ENCODE results near the gene STX1B. TPM values are rescaled to one million over a fixed set of nuclear protein-coding genes. Genes with fewer than 3 reads are reported as not detected.

Gene STX1B
- polyA plus RNA-seq, 3 donors, result 1.7 TPM; not detected in 2

- Mint-ChIP-seq H3K36me3 (peaks cover 29 to 55% of the 10 kb centered on the region in 2 donors), H3K4me1 (peaks cover 16% of the 10 kb centered on the region), H3K9me3 (peaks cover 0 to 1% (median 0%) of the 10 kb centered on the region in 7 donors), H3K27ac (peak overlapping the region in 2 of 7 donors; percentile 32 to 49), H3K27me3 (ENCODE audit: low read depth in 3 of 3) (peaks cover 0 to 2% (median 0%) of the 10 kb centered on the region in 3 donors), H3K4me3 (no peak overlapping the region)
- Histone ChIP-seq H3K4me2 (replicated peaks; ENCODE audit: extremely low read depth, low read length, poor library complexity, severe bottlenecking) (no peak overlapping the region), H3K9me3 (replicated peaks in 1 of 2; ENCODE audit: control insufficient read depth in 1 of 2, insufficient read depth in 1 of 2, low read length in 2 of 2) (no peaks in the 10 kb centered on the region), H3K79me2 (ENCODE audit: insufficient read depth, low read length) (peaks cover 5% of the 10 kb centered on the region), H2AFZ (ENCODE audit: insufficient read depth, low read depth, low read length, poor library complexity, severe bottlenecking) (no peak overlapping the region), H4K20me1 (ENCODE audit: insufficient read depth, low read length) (peaks cover 5% of the 10 kb centered on the region), H3K36me3 (replicated peaks in 1 of 2; ENCODE audit: control insufficient read depth in 1 of 2, insufficient read depth in 2 of 2, low read length in 2 of 2) (peaks cover 24 to 38% of the 10 kb centered on the region in 2 donors), H3K27ac (ENCODE audit: low read depth in 1 of 2, low read length in 2 of 2) (no peak overlapping the region), H3K27me3 (ENCODE audit: control insufficient read depth in 2 of 2, insufficient read depth in 2 of 2, low read length in 2 of 2) (no peaks in the 10 kb centered on the region), H3K4me3 (replicated peaks in 1 of 3; ENCODE audit: low read depth in 2 of 3, low read length in 3 of 3) (no peak overlapping the region), H3K4me1 (ENCODE audit: control insufficient read depth in 1 of 2, insufficient read depth in 2 of 2, low read length in 2 of 2) (peaks cover 16 to 18% of the 10 kb centered on the region in 2 donors), H3K9ac (ENCODE audit: insufficient read depth, low read length, poor library complexity, severe bottlenecking) (no peak overlapping the region)
- DNase-seq, result no peak
- no peak for TF ChIP-seq CTCF (IDR thresholded peaks at IDR 0.05)
- intact Hi-C loops (cut with micrococcal nuclease), result no loop called here
Observed at GRCh38 chr16:30944352-30944751, 66.1 kb downstream of the STX1B start.

GRCh38 chr16:30942426-30942806, 68.0 kb downstream of the STX1B start:
- peak overlapping the region in 1 of 7 donors; percentile 58 for H3K27ac Mint-ChIP-seq
- no peak for DNase-seq

More at GRCh38 chr16:30942426-30942806, 68.0 kb downstream of the STX1B start:
- Histone ChIP-seq H3K27ac (ENCODE audit: low read depth in 1 of 2, low read length in 2 of 2) (no peak overlapping the region), H3K4me3 (replicated peaks in 1 of 3; ENCODE audit: low read depth in 2 of 3, low read length in 3 of 3) (peak overlapping the region in 1 of 3 experiments; percentile 33), H3K4me1 (ENCODE audit: control insufficient read depth in 1 of 2, insufficient read depth in 2 of 2, low read length in 2 of 2) (peaks cover 15 to 16% of the 10 kb centered on the region in 2 donors), H2AFZ (ENCODE audit: insufficient read depth, low read depth, low read length, poor library complexity, severe bottlenecking) (no peak overlapping the region), H3K36me3 (replicated peaks in 1 of 2; ENCODE audit: control insufficient read depth in 1 of 2, insufficient read depth in 2 of 2, low read length in 2 of 2) (peaks cover 24 to 38% of the 10 kb centered on the region in 2 donors), H3K9ac (ENCODE audit: insufficient read depth, low read length, poor library complexity, severe bottlenecking) (no peak overlapping the region), H3K4me2 (replicated peaks; ENCODE audit: extremely low read depth, low read length, poor library complexity, severe bottlenecking) (peak overlapping the region; percentile 49), H4K20me1 (ENCODE audit: insufficient read depth, low read length) (peaks cover 5% of the 10 kb centered on the region), H3K9me3 (replicated peaks in 1 of 2; ENCODE audit: control insufficient read depth in 1 of 2, insufficient read depth in 1 of 2, low read length in 2 of 2) (no peaks in the 10 kb centered on the region), H3K27me3 (ENCODE audit: control insufficient read depth in 2 of 2, insufficient read depth in 2 of 2, low read length in 2 of 2) (no peaks in the 10 kb centered on the region), H3K79me2 (ENCODE audit: insufficient read depth, low read length) (no peaks in the 10 kb centered on the region)
- peaks cover 29 to 57% of the 10 kb centered on the region in 2 donors for H3K36me3 Mint-ChIP-seq
- peaks cover 0 to 1% (median 0%) of the 10 kb centered on the region in 7 donors for H3K9me3 Mint-ChIP-seq
- no peak for TF ChIP-seq CTCF (IDR thresholded peaks at IDR 0.05)
- WGBS (ENCODE audit: insufficient coverage), result 100% methylated on average over 4 of the region's 4 CpGs
- peaks cover 0 to 2% (median 0%) of the 10 kb centered on the region in 3 donors for H3K27me3 Mint-ChIP-seq (ENCODE audit: low read depth in 3 of 3)
- peaks cover 21% of the 10 kb centered on the region for H3K4me1 Mint-ChIP-seq
- intact Hi-C loops (cut with micrococcal nuclease), result loop anchor here in 1 of 2 donors (1.0 kb wide), 1 partner anchor 97 kb away; no protein-coding TSS in a partner anchor
- H3K4me3 Mint-ChIP-seq, result no peak overlapping the region

Data from CD14-positive monocyte (primary cell).